ENCODE results near the gene ALLC.

The ALLC gene

DNA sequence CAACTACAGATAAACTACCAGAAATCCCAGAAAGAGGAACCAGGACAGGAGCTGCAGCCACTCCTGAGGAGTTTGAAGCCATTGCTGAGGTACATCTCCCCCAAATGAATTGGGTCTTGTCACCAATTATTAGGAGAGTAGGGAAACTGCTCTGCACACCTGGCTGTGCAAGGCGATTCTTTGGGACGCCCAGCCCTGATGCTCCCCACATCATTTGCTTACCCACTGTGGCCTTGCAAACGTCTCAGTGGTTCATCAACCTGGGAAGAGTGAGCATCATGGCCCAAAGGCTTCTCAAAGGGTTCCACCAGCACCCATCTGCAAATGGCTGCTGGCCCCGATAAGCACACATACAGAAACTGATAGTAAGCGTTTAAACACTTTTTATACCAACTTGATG is 23.6 kb downstream of the ALLC start:
- Histone ChIP-seq H3K18ac (ENCODE audit: low read length) (no peak overlapping the region), H3K23ac (ENCODE audit: low read length) (no peak overlapping the region), H4K8ac (ENCODE audit: low read depth, low read length) (no peak overlapping the region), H3K4me1 (ENCODE audit: control insufficient read depth, low read depth, low read length) (no peaks in the 10 kb centered on the region), H3K4me3 (ENCODE audit: low read length) (no peak overlapping the region), H3K9ac (ENCODE audit: low read length) (no peak overlapping the region), H2AK5ac (ENCODE audit: low read length) (no peak overlapping the region), H3K79me1 (ENCODE audit: low read length) (no peaks in the 10 kb centered on the region), H4K5ac (ENCODE audit: low read length) (no peak overlapping the region), H3K4ac (ENCODE audit: low read depth, low read length) (no peak overlapping the region), H3K27ac (ENCODE audit: low read depth, low read length) (no peak overlapping the region), H3K4me2 (ENCODE audit: low read length) (no peak overlapping the region), H3K56ac (ENCODE audit: low read length) (no peak overlapping the region), H3K79me2 (ENCODE audit: control insufficient read depth, insufficient read depth, low read length) (no peaks in the 10 kb centered on the region), H2BK15ac (replicated peaks; ENCODE audit: low read depth) (no peak overlapping the region), H3K27me3 (ENCODE audit: insufficient read depth, low read length, poor library complexity) (no peaks in the 10 kb centered on the region), H2BK120ac (ENCODE audit: low read depth, low read length) (no peak overlapping the region), H2BK5ac (ENCODE audit: low read length) (no peak overlapping the region), H3K36me3 (ENCODE audit: control insufficient read depth, insufficient read depth, low read length) (no peaks in the 10 kb centered on the region)
- DNase-seq: no peak
- WGBS (ENCODE audit: extremely low coverage, insufficient coverage, low lambda C conversion rate): no CpG with 5 or more reads among the region's 5 CpGs

GRCh38 chr2:3682811-3683210 is 24.8 kb downstream of the ALLC start:
- no peaks in the 10 kb centered on the region for H3K79me2 ChIP-seq (ENCODE audit: control insufficient read depth, insufficient read depth, low read length)
- H3K4me1 ChIP-seq (ENCODE audit: control insufficient read depth, low read depth, low read length): no peaks in the 10 kb centered on the region
- H3K4me2 ChIP-seq (ENCODE audit: low read length): no peak overlapping the region
- H2AK5ac ChIP-seq (ENCODE audit: low read length): no peak overlapping the region
- no peaks in the 10 kb centered on the region for H3K79me1 ChIP-seq (ENCODE audit: low read length)
- H2BK5ac ChIP-seq (ENCODE audit: low read length): no peak overlapping the region
- no peak overlapping the region for H3K4me3 ChIP-seq (ENCODE audit: low read length)
- H2BK15ac ChIP-seq (replicated peaks; ENCODE audit: low read depth): no peak overlapping the region
- no peaks in the 10 kb centered on the region for H3K36me3 ChIP-seq (ENCODE audit: control insufficient read depth, insufficient read depth, low read length)
- H3K4ac ChIP-seq (ENCODE audit: low read depth, low read length): no peak overlapping the region
- no peaks in the 10 kb centered on the region for H3K27me3 ChIP-seq (ENCODE audit: insufficient read depth, low read length, poor library complexity)
- H3K9ac ChIP-seq (ENCODE audit: low read length): no peak overlapping the region
- no peak overlapping the region for H3K56ac ChIP-seq (ENCODE audit: low read length)
- no peak overlapping the region for H4K8ac ChIP-seq (ENCODE audit: low read depth, low read length)
- no peak overlapping the region for H2BK120ac ChIP-seq (ENCODE audit: low read depth, low read length)
- WGBS (ENCODE audit: extremely low coverage, insufficient coverage, low lambda C conversion rate): no CpG with 5 or more reads among the region's 6 CpGs
- no peak overlapping the region for H3K27ac ChIP-seq (ENCODE audit: low read depth, low read length)
- no peak overlapping the region for H4K5ac ChIP-seq (ENCODE audit: low read length)
- H3K23ac ChIP-seq (ENCODE audit: low read length): no peak overlapping the region
- no peak overlapping the region for H3K18ac ChIP-seq (ENCODE audit: low read length)
- no peak for DNase-seq

GRCh38 chr2:3683748-3684454 is 25.9 kb downstream of the ALLC start:
- no peak for DNase-seq
- no CpG with 5 or more reads among the region's 3 CpGs for WGBS (ENCODE audit: extremely low coverage, insufficient coverage, low lambda C conversion rate)

DNA sequence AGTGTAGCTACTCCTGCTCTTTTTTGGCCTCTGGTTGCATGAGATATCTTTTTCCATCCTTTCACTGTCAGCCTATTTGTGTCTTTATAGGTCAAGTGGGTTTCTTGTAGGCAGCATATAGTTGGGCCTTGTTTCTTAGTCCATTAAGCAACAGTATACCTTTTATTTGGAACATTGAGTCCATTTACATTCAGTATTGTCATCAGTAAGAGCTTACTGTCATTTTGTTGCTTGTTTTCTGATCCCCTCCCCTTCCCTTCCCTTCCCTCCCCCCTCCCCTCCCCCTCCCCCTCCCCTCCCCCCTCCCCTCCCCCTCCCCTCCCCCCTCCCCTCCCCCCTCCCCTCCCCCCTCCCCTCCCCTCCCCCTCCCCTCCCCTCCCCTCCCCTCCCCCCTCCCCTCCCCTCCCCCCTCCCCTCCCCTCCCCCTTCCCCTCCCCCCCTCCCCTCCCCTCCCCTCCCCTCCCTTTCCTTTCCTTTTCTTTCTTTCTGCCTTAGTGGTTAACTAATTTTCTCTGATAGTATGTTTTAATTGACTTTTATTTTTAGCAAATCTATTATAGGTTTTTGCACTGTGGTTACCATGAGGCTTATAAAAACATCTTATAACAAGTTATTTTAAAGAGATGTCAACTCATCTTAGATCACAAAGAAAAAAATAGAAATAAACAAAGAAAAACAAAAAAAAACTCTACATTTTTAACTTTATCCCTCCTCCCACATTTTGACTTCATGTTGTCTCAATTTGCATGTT is 32.2 kb downstream of the ALLC start:
- Histone ChIP-seq H3K79me2 (ENCODE audit: control insufficient read depth, insufficient read depth, low read length) (no peaks in the 10 kb centered on the region), H2AK5ac (ENCODE audit: low read length) (no peak overlapping the region), H3K27ac (ENCODE audit: low read depth, low read length) (no peak overlapping the region), H3K23ac (ENCODE audit: low read length) (no peak overlapping the region), H2BK5ac (ENCODE audit: low read length) (no peak overlapping the region), H3K4ac (ENCODE audit: low read depth, low read length) (no peak overlapping the region), H3K18ac (ENCODE audit: low read length) (no peak overlapping the region), H3K36me3 (ENCODE audit: control insufficient read depth, insufficient read depth, low read length) (no peaks in the 10 kb centered on the region), H3K4me2 (ENCODE audit: low read length) (no peak overlapping the region), H3K27me3 (ENCODE audit: insufficient read depth, low read length, poor library complexity) (no peaks in the 10 kb centered on the region), H4K5ac (ENCODE audit: low read length) (no peak overlapping the region), H3K56ac (ENCODE audit: low read length) (no peak overlapping the region), H3K9ac (ENCODE audit: low read length) (no peak overlapping the region), H3K4me3 (ENCODE audit: low read length) (no peak overlapping the region), H4K8ac (ENCODE audit: low read depth, low read length) (no peak overlapping the region), H3K79me1 (ENCODE audit: low read length) (no peaks in the 10 kb centered on the region), H2BK15ac (replicated peaks; ENCODE audit: low read depth) (no peak overlapping the region), H2BK120ac (ENCODE audit: low read depth, low read length) (no peak overlapping the region), H3K4me1 (ENCODE audit: control insufficient read depth, low read depth, low read length) (no peaks in the 10 kb centered on the region)
- DNase-seq: no peak

More at GRCh38 chr2:3683748-3684454, 25.9 kb downstream of the ALLC start:
- Histone ChIP-seq H3K36me3 (ENCODE audit: control insufficient read depth, insufficient read depth, low read length) (no peaks in the 10 kb centered on the region), H3K18ac (ENCODE audit: low read length) (no peak overlapping the region), H2AK5ac (ENCODE audit: low read length) (no peak overlapping the region), H3K23ac (ENCODE audit: low read length) (no peak overlapping the region), H3K9ac (ENCODE audit: low read length) (no peak overlapping the region), H3K27ac (ENCODE audit: low read depth, low read length) (no peak overlapping the region), H2BK120ac (ENCODE audit: low read depth, low read length) (no peak overlapping the region), H4K8ac (ENCODE audit: low read depth, low read length) (no peak overlapping the region), H3K4me2 (ENCODE audit: low read length) (no peak overlapping the region), H3K79me2 (ENCODE audit: control insufficient read depth, insufficient read depth, low read length) (no peaks in the 10 kb centered on the region), H3K56ac (ENCODE audit: low read length) (no peak overlapping the region), H3K4me3 (ENCODE audit: low read length) (no peak overlapping the region), H3K4me1 (ENCODE audit: control insufficient read depth, low read depth, low read length) (no peaks in the 10 kb centered on the region), H2BK15ac (replicated peaks; ENCODE audit: low read depth) (no peak overlapping the region), H3K27me3 (ENCODE audit: insufficient read depth, low read length, poor library complexity) (no peaks in the 10 kb centered on the region), H4K5ac (ENCODE audit: low read length) (no peak overlapping the region), H3K4ac (ENCODE audit: low read depth, low read length) (no peak overlapping the region), H2BK5ac (ENCODE audit: low read length) (no peak overlapping the region), H3K79me1 (ENCODE audit: low read length) (no peaks in the 10 kb centered on the region)

GRCh38 chr2:3692375-3692774 is 34.4 kb downstream of the ALLC start:
- H2BK120ac ChIP-seq (ENCODE audit: low read depth, low read length): no peak overlapping the region
- no peak overlapping the region for H3K4ac ChIP-seq (ENCODE audit: low read depth, low read length)
- H3K9ac ChIP-seq (ENCODE audit: low read length): no peak overlapping the region
- H2BK15ac ChIP-seq (replicated peaks; ENCODE audit: low read depth): no peak overlapping the region
- H3K4me3 ChIP-seq (ENCODE audit: low read length): no peak overlapping the region
- no peak overlapping the region for H2AK5ac ChIP-seq (ENCODE audit: low read length)
- no peak overlapping the region for H3K56ac ChIP-seq (ENCODE audit: low read length)
- H3K27me3 ChIP-seq (ENCODE audit: insufficient read depth, low read length, poor library complexity): no peaks in the 10 kb centered on the region
- H2BK5ac ChIP-seq (ENCODE audit: low read length): no peak overlapping the region
- no peaks in the 10 kb centered on the region for H3K79me2 ChIP-seq (ENCODE audit: control insufficient read depth, insufficient read depth, low read length)
- DNase-seq: peak; percentile 66
- H4K5ac ChIP-seq (ENCODE audit: low read length): no peak overlapping the region
- no peaks in the 10 kb centered on the region for H3K79me1 ChIP-seq (ENCODE audit: low read length)
- H3K4me2 ChIP-seq (ENCODE audit: low read length): no peak overlapping the region
- no peaks in the 10 kb centered on the region for H3K4me1 ChIP-seq (ENCODE audit: control insufficient read depth, low read depth, low read length)
- no peak overlapping the region for H3K27ac ChIP-seq (ENCODE audit: low read depth, low read length)
- no peak overlapping the region for H4K8ac ChIP-seq (ENCODE audit: low read depth, low read length)
- no peak overlapping the region for H3K23ac ChIP-seq (ENCODE audit: low read length)
- H3K18ac ChIP-seq (ENCODE audit: low read length): no peak overlapping the region
- H3K36me3 ChIP-seq (ENCODE audit: control insufficient read depth, insufficient read depth, low read length): no peaks in the 10 kb centered on the region

GRCh38 chr2:3696545-3696944 is 38.5 kb downstream of the ALLC start:
- no peak for DNase-seq
- Histone ChIP-seq H3K4me1 (ENCODE audit: control insufficient read depth, low read depth, low read length) (no peaks in the 10 kb centered on the region), H3K36me3 (ENCODE audit: control insufficient read depth, insufficient read depth, low read length) (no peaks in the 10 kb centered on the region), H3K4me3 (ENCODE audit: low read length) (no peak overlapping the region), H2BK120ac (ENCODE audit: low read depth, low read length) (no peak overlapping the region), H3K4me2 (ENCODE audit: low read length) (no peak overlapping the region), H3K79me2 (ENCODE audit: control insufficient read depth, insufficient read depth, low read length) (no peaks in the 10 kb centered on the region), H2AK5ac (ENCODE audit: low read length) (no peak overlapping the region), H3K27me3 (ENCODE audit: insufficient read depth, low read length, poor library complexity) (no peaks in the 10 kb centered on the region), H3K79me1 (ENCODE audit: low read length) (no peaks in the 10 kb centered on the region), H3K18ac (ENCODE audit: low read length) (no peak overlapping the region), H4K8ac (ENCODE audit: low read depth, low read length) (no peak overlapping the region), H2BK15ac (replicated peaks; ENCODE audit: low read depth) (no peak overlapping the region), H3K23ac (ENCODE audit: low read length) (no peak overlapping the region), H3K27ac (ENCODE audit: low read depth, low read length) (no peak overlapping the region), H3K56ac (ENCODE audit: low read length) (no peak overlapping the region), H4K5ac (ENCODE audit: low read length) (no peak overlapping the region), H3K4ac (ENCODE audit: low read depth, low read length) (no peak overlapping the region), H3K9ac (ENCODE audit: low read length) (no peak overlapping the region), H2BK5ac (ENCODE audit: low read length) (no peak overlapping the region)
- WGBS (ENCODE audit: extremely low coverage, insufficient coverage, low lambda C conversion rate): no CpG with 5 or more reads among the region's 3 CpGs
